T-helper 1 cell treated with Interleukin-12 subunit alpha and Interleukin-12 subunit beta and Interleukin-4 antibody, amounts not matched to agents 30 μg/mL and 1 μg/mL, for 36 hours (primary cell): ENCODE results near the gene PRR7.

Experiments used
- H3K27ac Mint-ChIP-seq: one replicate; pipeline ENCODE4 v1.8.0; 2021; ENCODE audit warnings: mild to moderate bottlenecking, mixed read lengths
- H3K27me3 Mint-ChIP-seq: one replicate; pipeline ENCODE4 v1.8.0; 2021; ENCODE audit warnings: low read depth, mixed read lengths
- H3K36me3 Mint-ChIP-seq: one replicate; pipeline ENCODE4 v1.8.0; 2021; ENCODE audit warnings: low read depth, mixed read lengths
- H3K4me1 Mint-ChIP-seq: one replicate; pipeline ENCODE4 v1.8.0; 2021; ENCODE audit warnings: low read depth, mixed read lengths
- H3K4me3 Mint-ChIP-seq: one replicate; pipeline ENCODE4 v1.8.0; 2021; ENCODE audit warnings: mild to moderate bottlenecking, moderate library complexity, mixed read lengths
- H3K9me3 Mint-ChIP-seq: one replicate; pipeline ENCODE4 v1.8.0; 2021; ENCODE audit warnings: mixed read lengths

Gene PRR7

DNA sequence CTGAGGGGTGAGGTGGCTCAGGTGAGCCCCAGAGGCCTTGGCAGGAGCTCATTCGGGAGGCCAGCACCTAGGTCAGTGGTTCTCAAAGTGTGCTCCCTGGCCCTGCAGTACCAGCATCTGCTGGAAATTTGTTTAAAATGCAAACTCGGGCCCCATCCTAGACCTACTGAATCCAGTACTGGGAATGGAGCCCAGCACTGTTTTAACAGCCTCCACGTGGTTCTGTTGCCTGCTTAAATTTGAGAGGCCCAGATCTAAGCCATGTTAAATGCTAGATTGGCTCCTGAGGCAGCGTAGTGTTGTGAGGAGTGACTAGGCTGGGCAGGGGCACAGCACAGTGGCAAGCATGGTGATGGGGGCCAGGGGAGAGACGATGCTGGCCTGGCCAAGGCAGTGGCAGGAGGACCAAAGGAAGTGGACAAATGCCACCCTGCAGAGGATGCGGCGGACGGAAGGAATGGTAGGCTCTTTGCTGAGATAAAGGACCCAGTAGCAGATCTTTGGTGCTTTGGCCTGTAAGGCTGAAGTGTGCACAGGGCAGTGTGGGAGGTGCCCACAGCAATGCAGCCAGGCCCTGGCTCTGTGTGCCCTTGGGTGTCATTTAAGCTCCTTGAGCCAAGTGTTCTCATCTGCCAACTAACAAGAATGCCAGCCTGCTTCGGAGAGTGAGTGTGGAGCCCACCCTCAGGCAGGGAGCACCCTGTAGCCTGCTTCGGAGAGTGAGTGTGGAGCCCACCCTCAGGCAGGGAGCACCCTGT is 4.2 kb downstream of the PRR7 start:
- Mint-ChIP-seq H3K27me3 (peaks cover 38% of the 10 kb centered on the region), H3K9me3 (no peaks in the 10 kb centered on the region), H3K4me1 (peaks cover 11% of the 10 kb centered on the region), H3K4me3 (no peak overlapping the region), H3K27ac (no peak overlapping the region), H3K36me3 (no peaks in the 10 kb centered on the region)

DNA sequence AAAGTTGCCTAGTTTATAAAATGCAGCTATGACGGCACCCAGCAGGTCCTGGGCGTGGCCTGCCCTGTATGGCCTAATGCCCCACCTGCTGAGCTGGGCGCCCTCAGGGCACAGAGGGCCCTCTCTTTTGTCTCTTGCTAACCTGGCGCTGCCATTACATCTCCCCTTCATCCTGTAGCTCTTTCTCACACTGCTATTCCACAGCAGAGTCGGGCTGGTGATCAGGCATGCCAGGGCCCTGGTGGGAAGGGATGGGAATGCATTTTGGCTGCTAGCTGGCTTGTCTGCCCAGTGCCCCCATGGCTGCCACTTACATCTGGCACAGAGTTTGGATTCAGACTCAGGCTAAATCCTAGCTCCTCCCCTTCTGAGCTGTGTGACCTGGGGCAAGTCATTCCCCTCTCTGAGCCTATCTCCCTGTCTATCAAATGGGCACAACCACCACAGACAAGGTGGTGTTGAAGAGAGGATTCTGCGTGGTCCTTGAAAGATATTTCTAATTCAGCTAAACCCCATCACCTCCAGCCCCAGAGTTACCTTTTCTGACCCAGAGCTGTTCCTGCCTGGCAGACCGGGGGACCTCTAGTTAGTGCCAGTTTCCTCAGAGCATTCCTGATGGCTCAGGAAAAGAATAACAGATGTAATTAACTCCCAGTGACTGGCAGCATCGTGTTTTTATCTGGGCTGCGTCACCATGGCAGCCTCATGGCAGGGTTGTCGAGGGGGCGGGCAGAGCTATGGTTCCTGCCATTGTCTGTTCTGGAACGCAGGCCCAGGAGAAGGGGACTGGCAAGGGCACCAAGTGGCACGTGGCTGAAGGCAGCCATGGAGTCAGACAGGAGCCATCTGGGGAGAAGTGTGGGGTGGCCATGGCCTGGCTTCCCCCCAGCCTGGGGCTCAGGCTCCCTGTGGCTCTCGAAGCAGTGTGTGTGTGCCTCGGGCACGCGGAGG is 6.3 kb downstream of the PRR7 start:
- H3K36me3 Mint-ChIP-seq: no peaks in the 10 kb centered on the region
- peak overlapping the region; percentile 66 for H3K27ac Mint-ChIP-seq
- no peak overlapping the region for H3K4me3 Mint-ChIP-seq
- no peaks in the 10 kb centered on the region for H3K9me3 Mint-ChIP-seq
- peaks cover 35% of the 10 kb centered on the region for H3K27me3 Mint-ChIP-seq
- H3K4me1 Mint-ChIP-seq: peaks cover 11% of the 10 kb centered on the region

DNA sequence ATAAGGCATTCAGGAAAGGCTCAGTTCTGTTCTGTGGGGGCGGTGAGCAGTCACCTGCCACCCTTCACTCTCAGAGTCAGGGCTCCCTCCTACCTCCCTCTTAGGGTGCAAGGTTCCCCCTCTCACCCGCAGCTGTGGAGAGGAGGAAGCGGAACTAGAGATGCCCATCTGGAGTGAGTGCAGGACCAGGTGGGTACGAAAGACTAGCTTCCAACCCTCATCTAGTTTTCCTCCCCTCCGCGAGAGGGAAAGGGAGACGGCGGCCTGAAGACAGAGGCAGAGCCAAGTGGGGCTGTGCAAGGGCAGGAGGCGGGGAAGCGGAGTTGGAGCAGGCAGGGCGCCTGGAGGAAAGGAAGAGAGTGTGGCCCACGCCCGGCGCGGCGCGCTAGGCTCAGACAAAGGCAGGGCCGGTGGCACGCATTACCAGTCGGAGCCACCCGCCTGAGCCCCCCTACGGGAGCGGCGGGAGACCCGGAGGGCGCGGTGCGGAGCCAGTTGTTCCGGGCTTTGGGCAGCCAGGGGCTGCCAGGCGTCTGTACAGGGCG is 7.3 kb downstream of the PRR7 start:
- Mint-ChIP-seq H3K4me1 (peaks cover 6% of the 10 kb centered on the region), H3K27me3 (peaks cover 25% of the 10 kb centered on the region), H3K4me3 (peak overlapping the region; percentile 64), H3K27ac (peak overlapping the region; percentile 67), H3K36me3 (no peaks in the 10 kb centered on the region), H3K9me3 (no peaks in the 10 kb centered on the region)

DNA sequence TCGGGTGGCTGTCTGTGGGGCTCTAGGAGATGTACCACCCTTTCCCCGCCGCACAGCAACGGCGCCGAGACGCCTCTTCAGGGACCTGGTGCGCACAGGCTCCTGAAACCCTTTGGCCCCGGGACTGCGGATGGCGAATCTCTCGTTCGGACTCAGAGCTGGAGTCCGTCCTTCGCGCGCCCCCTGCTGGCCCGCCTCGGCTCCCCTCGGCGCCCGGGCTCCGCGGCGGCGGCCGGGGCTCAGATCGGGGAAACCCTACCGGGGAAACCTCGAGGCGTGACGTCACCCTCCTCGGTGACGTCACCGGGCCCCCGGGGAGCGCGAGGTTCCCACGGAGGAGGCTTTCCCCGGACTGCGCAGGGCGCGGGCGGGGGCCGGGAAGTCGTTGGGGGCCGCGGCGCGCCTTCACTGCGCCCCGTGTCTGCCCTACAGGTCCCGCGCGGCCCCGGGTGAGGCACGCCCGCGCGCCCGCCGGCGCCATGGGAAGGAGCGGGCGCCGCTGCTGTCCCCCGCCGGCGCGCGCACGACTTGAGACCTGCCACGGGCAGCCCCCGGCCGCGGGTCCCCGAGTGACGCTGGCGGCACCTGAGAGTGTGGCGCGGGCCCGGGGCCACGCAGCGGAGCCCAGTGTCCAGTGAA is 7.9 kb downstream of the PRR7 start:
- peaks cover 23% of the 10 kb centered on the region for H3K27me3 Mint-ChIP-seq
- no peaks in the 10 kb centered on the region for H3K36me3 Mint-ChIP-seq
- H3K27ac Mint-ChIP-seq: no peak overlapping the region
- H3K4me3 Mint-ChIP-seq: no peak overlapping the region
- no peaks in the 10 kb centered on the region for H3K9me3 Mint-ChIP-seq
- peaks cover 6% of the 10 kb centered on the region for H3K4me1 Mint-ChIP-seq

DNA sequence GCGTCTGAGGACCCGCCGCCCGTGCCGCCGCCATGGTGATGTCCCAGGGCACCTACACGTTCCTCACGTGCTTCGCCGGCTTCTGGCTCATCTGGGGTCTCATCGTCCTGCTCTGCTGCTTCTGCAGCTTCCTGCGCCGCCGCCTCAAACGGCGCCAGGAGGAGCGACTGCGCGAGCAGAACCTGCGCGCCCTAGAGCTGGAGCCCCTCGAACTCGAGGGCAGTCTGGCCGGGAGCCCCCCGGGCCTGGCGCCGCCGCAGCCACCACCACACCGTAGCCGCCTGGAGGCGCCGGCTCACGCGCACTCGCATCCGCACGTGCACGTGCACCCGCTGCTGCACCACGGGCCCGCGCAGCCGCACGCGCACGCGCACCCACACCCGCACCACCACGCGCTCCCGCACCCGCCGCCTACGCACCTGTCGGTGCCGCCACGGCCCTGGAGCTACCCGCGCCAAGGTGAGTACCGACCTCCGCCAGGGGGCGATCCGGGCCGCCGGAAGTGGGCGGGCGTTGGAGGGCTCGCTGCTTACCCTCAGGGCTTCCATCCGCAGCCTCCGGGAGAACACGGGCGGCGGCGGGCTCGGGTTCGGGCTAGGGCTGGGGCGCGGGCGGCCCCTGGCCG is 8.5 kb downstream of the PRR7 start:
- H3K9me3 Mint-ChIP-seq: no peaks in the 10 kb centered on the region

DNA sequence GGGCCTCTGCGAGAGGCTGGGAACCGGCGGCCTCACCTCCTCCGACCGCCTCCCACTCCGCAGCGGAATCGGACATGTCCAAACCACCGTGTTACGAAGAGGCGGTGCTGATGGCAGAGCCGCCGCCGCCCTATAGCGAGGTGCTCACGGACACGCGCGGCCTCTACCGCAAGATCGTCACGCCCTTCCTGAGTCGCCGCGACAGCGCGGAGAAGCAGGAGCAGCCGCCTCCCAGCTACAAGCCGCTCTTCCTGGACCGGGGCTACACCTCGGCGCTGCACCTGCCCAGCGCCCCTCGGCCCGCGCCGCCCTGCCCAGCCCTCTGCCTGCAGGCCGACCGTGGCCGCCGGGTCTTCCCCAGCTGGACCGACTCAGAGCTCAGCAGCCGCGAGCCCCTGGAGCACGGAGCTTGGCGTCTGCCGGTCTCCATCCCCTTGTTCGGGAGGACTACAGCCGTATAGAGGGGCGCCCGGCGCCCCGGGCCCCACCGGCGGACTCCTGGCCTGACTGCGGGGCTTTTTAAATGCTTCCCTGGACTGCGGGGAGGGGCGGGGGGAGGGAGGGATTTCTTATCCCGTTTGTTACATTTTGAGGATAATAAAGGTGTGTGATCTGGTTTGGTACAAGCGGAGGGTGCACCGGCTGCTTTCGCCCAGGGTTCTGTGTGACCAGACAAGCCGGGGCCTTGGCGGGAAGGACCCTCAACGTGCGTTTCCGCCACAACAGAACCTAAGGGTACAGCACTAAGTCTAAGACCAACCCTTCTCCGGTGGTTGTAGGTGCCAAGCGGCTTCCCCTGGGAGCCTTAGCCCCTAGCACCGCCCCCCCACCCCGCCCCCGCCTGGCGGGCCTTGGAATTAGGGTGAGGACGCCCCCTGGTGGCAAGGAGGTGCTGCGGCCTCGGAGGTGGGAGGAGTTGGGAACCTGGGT is 9.3 kb downstream of the PRR7 start:
- Mint-ChIP-seq H3K27ac (peak overlapping the region; percentile 75), H3K4me1 (peaks cover 6% of the 10 kb centered on the region), H3K9me3 (no peaks in the 10 kb centered on the region), H3K4me3 (peak overlapping the region; percentile 79), H3K27me3 (peaks cover 20% of the 10 kb centered on the region), H3K36me3 (no peaks in the 10 kb centered on the region)

More for the DNA sequence above, 8.5 kb downstream of the PRR7 start:
- peaks cover 6% of the 10 kb centered on the region for H3K4me1 Mint-ChIP-seq
- no peak overlapping the region for H3K27ac Mint-ChIP-seq
- no peak overlapping the region for H3K4me3 Mint-ChIP-seq
- H3K27me3 Mint-ChIP-seq: peaks cover 23% of the 10 kb centered on the region
- no peaks in the 10 kb centered on the region for H3K36me3 Mint-ChIP-seq

DNA sequence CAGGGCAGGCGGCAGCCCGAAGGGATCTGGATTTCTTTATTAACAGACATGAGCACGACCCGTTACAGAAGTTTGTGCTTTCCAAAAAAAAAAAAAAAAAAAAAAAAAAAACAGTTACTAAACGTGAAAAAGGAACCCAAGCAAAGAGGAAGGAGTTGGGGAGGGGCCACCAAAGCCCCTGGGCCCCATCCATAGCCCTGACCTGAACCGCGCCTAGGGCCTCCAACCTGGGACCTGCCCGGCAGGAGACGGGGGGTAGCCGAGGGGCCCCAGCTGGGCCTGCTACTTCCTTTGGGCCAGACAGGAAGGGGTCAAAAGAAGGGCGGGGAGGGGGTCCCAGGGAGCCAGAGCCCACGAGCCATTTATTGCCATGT is 10.0 kb downstream of the PRR7 start:
- Mint-ChIP-seq H3K36me3 (no peaks in the 10 kb centered on the region), H3K4me3 (peak overlapping the region; percentile 79), H3K27ac (no peak overlapping the region), H3K4me1 (peaks cover 9% of the 10 kb centered on the region), H3K27me3 (peaks cover 19% of the 10 kb centered on the region), H3K9me3 (no peaks in the 10 kb centered on the region)

DNA sequence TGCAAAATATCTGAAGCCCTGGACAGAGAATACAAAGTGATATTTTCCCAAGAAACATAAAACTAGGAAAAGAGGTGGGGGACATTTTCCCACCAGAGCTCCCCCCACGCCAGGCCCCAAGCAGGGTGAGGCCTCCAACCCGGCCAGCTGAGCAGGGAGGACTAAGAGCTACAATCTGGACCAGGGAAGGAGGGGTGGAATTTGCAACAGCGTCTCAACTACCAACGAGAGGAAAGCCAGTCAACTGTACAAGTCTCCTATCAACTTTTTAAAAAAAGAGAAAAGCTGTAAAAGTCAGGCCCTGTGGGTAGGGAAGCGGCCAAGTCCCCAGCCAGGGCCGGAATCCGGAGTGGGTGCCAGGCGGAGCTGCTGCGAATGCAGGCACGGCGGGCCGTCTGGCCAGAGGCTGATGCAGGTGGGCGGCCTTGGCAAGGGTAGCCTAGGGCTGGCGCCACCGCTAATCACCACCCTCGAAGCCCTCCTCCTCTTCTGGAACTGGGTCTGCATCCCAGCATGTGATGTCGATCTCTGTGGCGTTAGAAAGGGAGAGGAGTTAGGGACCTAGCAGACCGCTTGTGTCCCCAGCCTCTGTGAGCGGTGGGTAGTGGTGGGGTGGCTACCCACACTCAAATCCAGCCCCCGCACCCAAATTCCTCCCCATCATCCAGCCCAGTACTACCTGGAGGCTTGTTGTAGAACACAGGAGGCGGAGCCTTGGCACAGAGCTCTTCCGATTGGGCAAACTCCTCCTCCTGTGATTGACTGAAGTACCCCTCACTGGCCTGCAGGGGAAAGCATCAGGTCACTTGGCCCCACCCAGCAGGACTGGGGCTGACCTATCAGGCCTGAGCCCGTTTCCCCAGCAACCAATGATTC is 10.6 kb downstream of the PRR7 start:
- Mint-ChIP-seq H3K27me3 (peaks cover 15% of the 10 kb centered on the region), H3K4me1 (peaks cover 13% of the 10 kb centered on the region), H3K9me3 (no peaks in the 10 kb centered on the region), H3K36me3 (no peaks in the 10 kb centered on the region), H3K4me3 (no peak overlapping the region), H3K27ac (peak overlapping the region; percentile 41)

DNA sequence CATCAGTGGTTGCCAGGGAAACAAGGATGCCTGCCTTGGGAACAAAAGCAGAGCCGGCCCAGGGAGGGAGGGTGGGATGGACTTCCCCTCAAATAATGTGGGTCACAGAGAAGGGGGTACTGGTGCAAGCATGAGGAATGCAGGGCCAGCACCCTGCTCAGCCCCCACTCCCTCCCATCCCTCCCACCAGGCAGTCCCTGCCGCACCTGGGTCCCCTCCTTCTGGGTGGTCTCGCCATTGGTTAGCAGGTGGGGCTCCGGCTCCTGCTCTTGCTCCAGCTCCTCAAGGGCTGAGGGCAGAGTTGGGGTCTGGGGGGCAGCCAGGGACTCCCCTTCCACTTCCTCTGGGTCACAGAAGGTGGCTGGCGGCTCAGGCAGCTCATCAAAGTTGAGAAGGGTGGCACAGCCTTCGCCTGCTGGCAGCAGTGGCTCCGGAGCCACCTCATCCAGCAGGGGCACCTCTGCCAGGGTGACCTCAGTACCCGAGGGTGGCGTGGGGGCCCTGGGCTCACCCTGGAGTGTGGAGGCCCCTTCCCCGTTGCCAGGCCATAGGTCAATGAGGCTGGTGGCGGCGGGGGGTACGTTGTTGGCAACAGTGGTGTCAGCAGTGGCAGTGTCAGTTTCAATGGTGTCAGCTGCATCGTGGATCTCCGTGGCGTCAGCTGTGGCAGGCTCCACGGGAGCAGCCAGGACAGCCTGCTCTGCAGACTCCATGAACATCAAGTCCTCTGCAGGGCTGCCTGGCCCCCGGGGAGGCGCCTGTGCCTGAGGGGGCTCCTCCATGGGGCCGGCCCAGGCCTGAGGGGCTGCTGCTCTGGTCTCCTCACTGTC is 11.5 kb downstream of the PRR7 start:
- Mint-ChIP-seq H3K27ac (no peak overlapping the region), H3K4me1 (peaks cover 18% of the 10 kb centered on the region), H3K4me3 (no peak overlapping the region), H3K36me3 (no peaks in the 10 kb centered on the region), H3K27me3 (peaks cover 9% of the 10 kb centered on the region), H3K9me3 (no peaks in the 10 kb centered on the region)

DNA sequence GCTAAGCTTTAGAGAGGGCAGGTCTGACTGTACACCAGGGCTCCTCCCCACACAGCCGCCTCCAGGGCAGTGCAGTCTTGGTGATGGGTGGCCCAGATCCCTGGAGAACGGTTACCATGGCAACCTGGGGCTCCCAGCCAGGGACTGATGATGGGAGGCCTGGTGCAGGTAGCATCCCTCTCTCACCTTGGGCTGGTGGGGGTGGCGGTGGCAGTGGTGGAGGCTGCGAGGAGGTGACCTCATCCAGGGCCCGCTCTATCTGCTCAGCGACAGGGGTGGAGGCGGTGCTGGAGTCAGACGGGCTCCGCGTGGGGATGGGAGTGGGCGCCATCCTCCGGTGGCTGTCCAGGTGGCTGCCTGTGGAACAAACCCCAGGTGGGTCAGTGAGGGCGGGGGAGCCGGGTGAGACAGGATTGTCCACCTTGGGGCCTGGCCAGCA is 12.3 kb downstream of the PRR7 start:
- Mint-ChIP-seq H3K27me3 (peaks cover under 1% of the 10 kb centered on the region), H3K36me3 (no peaks in the 10 kb centered on the region), H3K9me3 (no peaks in the 10 kb centered on the region), H3K4me1 (peaks cover 18% of the 10 kb centered on the region), H3K27ac (no peak overlapping the region), H3K4me3 (no peak overlapping the region)

DNA sequence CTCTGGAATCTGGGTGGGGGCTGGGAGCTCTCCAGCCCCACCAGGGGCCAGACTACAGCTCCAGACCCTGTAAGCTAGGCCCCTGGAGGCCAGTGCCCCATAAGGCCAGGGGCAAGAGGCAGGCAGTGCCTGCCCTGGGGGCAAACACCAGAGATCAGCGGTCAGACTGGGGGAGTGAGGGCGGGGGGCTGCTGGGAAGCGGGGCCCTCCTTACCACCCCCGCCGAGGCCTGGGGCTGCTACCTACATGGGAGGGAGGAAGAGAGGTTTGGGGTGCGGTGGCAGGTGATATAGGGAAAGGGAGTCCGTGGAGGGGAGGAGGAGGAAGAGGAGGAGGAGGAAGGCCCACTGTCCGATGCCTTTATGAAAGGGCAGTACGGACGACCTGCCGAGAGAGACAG is 12.7 kb downstream of the PRR7 start:
- Mint-ChIP-seq H3K27ac (no peak overlapping the region), H3K4me1 (peaks cover 18% of the 10 kb centered on the region), H3K9me3 (no peaks in the 10 kb centered on the region), H3K36me3 (no peaks in the 10 kb centered on the region), H3K27me3 (no peaks in the 10 kb centered on the region), H3K4me3 (no peak overlapping the region)
